Sigmoid colon (tissue), 4 donors: ENCODE data around the gene PRKAB2.

Source experiments
- CTCF ChIP-seq, 4 experiments: fragments of 450-650 bp in 3 of 4; fragments of 200-600 bp in 1 of 4; IDR thresholded peaks; one replicate each; pipeline ENCODE4 v1.5.1; 2016 to 2019; ENCODE audit warnings: antibody characterized with exemption in 4 of 4, mild to moderate bottlenecking in 3 of 4, moderate library complexity in 2 of 4
- EP300 ChIP-seq, 4 donors: sonication (generic); formaldehyde crosslinking; IDR thresholded peaks; one replicate each; pipeline ENCODE4 v1.6.1; 2017; ENCODE audit warnings: antibody characterized with exemption in 4 of 4
- POLR2AphosphoS5 ChIP-seq, 4 donors: sonication (generic); formaldehyde crosslinking; IDR thresholded peaks; one replicate each; pipeline ENCODE4 v1.6.1; 2017; ENCODE audit warnings: antibody characterized with exemption in 4 of 4

- no peak for TF ChIP-seq CTCF (IDR thresholded peaks at IDR 0.05)
- no peak for TF ChIP-seq EP300 (IDR thresholded peaks at IDR 0.05)
- no peak for TF ChIP-seq POLR2AphosphoS5 (IDR thresholded peaks at IDR 0.05)
Observed at GRCh38 chr1:147129116-147129873, 43.0 kb downstream of the PRKAB2 start.
